GM19023 (cell line): ENCODE results near the gene SCNN1A.

Experiments
- ATAC-seq: cut with Tn5 transposase; IDR thresholded peaks from one replicate; pipeline ENCODE4 v1.9.1; 2021; ENCODE audit warnings: mild to moderate bottlenecking, moderate library complexity; ENCODE audit not compliant: unreplicated experiment

Gene SCNN1A

GRCh38 chr12:6375269-6376078 is at the start of gene SCNN1A:
TSS of gene SCNN1A (minus strand) at chr12:6375563. CDS start at chr12:6374783, 780 bp downstream.
- no peak for ATAC-seq

GRCh38 chr12:6424866-6425265 is 49.5 kb upstream of the SCNN1A start:
- no peak for ATAC-seq

- ATAC-seq = no peak
These were observed 48.6 kb upstream of the SCNN1A start for GRCh38 chr12:6424008-6424347.

GRCh38 chr12:6423267-6424007 is 48.1 kb upstream of the SCNN1A start:
- ATAC-seq = no peak

- ATAC-seq = no peak
These were observed 45.0 kb upstream of the SCNN1A start for GRCh38 chr12:6420364-6420763.

GRCh38 chr12:6418796-6419195 is 43.4 kb upstream of the SCNN1A start:
- no peak for ATAC-seq

- ATAC-seq = no peak
These were observed 41.2 kb upstream of the SCNN1A start for GRCh38 chr12:6416596-6416995.

GRCh38 chr12:6407236-6407954 is 32.0 kb upstream of the SCNN1A start:
- ATAC-seq = no peak

GRCh38 chr12:6405963-6406362 is 30.6 kb upstream of the SCNN1A start:
- ATAC-seq = no peak

GRCh38 chr12:6404390-6404789 is 29.0 kb upstream of the SCNN1A start:
- ATAC-seq = no peak

GRCh38 chr12:6399884-6400644 is 24.7 kb upstream of the SCNN1A start:
- ATAC-seq = no peak

- no peak for ATAC-seq
These were observed 20.7 kb upstream of the SCNN1A start for GRCh38 chr12:6396031-6396430.

GRCh38 chr12:6394398-6394797 is 19.0 kb upstream of the SCNN1A start:
- no peak for ATAC-seq

GRCh38 chr12:6393109-6393508 is 17.7 kb upstream of the SCNN1A start:
- no peak for ATAC-seq

- ATAC-seq = no peak
These were observed 17.1 kb upstream of the SCNN1A start for GRCh38 chr12:6392504-6392903.

GRCh38 chr12:6391013-6391412 is 15.7 kb upstream of the SCNN1A start:
- no peak for ATAC-seq

GRCh38 chr12:6390084-6390799 is 14.9 kb upstream of the SCNN1A start:
- ATAC-seq = no peak

- ATAC-seq = no peak
These were observed 12.2 kb upstream of the SCNN1A start for GRCh38 chr12:6387541-6387940.

GRCh38 chr12:6386491-6386890 is 11.1 kb upstream of the SCNN1A start:
- no peak for ATAC-seq

GRCh38 chr12:6386038-6386437 is 10.7 kb upstream of the SCNN1A start:
- no peak for ATAC-seq
